LNCaP clone FGC (cell line): ENCODE measurements around the gene AGMO.

Experiments used
- DNase-seq: peaks from one replicate; pipeline ENCODE4 v3.0.0-alpha.2; 2011; ENCODE audit warnings: low read depth
- H3K4me3 ChIP-seq: 2 replicates; pipeline ENCODE4 v1.5.1; 2011; ENCODE audit warnings: mild to moderate bottlenecking, low read depth, low read length, control low read depth
- CTCF ChIP-seq: IDR thresholded peaks from 2 replicates; pipeline ENCODE4 v1.5.1; 2012; ENCODE audit warnings: mild to moderate bottlenecking; ENCODE audit not compliant: control insufficient read depth, insufficient read depth; ENCODE audit errors: extremely low read depth

AGMO gene

DNA sequence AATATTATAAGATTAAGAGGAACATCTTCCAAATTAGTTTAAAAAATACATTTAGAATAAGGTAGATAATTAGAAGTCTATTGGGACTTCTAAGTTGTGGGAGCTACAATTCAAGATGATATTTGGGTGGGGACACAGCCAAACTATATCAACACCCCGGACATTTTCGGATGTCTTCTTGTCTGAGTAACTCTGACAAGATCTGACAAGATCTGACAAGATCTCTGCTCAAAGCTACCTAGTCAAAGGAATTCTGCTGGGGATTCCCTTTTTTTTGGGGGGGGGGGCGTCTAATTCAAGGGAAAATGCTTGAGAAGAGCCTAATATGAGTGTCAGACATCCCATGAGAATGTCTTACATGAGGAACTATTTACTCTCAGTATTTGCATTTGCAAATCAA is 5.2 kb upstream of the AGMO start:
- DNase-seq, result no peak
- H3K4me3 ChIP-seq, result no peak overlapping the region
- no peak for TF ChIP-seq CTCF

- TF ChIP-seq CTCF, result no peak
- no peak overlapping the region for H3K4me3 ChIP-seq
- DNase-seq, result no peak
These were observed 4.7 kb upstream of the AGMO start for GRCh38 chr7:15566476-15566875.

- no peak for TF ChIP-seq CTCF
- H3K4me3 ChIP-seq, result no peak overlapping the region
- no peak for DNase-seq
These were observed 847 bp downstream of the AGMO start for GRCh38 chr7:15560968-15561367.

- TF ChIP-seq CTCF, result no peak
- DNase-seq, result no peak
- no peak overlapping the region for H3K4me3 ChIP-seq
These were observed 2.3 kb downstream of the AGMO start for GRCh38 chr7:15559416-15559928.

GRCh38 chr7:15558756-15559155 is 3.1 kb downstream of the AGMO start:
- TF ChIP-seq CTCF, result no peak
- DNase-seq, result no peak
- H3K4me3 ChIP-seq, result no peak overlapping the region

DNA sequence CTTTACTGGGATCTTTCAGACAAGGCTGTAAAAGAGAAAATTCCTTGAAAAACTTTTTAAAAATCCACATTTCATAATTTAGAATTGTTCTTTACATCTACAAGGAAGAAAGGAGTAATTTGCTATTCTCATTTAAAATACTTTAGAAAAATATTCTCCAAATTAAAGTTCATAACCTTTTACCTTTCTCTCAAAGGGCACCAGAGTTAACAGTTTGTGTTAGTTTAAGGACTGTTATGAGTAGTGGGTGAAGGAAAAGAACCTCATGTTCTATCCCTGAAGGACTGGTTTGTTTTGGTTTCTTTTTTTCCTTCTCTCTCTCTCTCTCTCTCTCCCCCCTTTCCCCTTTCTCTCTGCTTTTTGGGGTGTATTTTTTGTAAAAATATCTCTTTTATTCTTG is 4.1 kb downstream of the AGMO start:
- no peak for TF ChIP-seq CTCF
- DNase-seq, result no peak
- H3K4me3 ChIP-seq, result no peak overlapping the region

DNA sequence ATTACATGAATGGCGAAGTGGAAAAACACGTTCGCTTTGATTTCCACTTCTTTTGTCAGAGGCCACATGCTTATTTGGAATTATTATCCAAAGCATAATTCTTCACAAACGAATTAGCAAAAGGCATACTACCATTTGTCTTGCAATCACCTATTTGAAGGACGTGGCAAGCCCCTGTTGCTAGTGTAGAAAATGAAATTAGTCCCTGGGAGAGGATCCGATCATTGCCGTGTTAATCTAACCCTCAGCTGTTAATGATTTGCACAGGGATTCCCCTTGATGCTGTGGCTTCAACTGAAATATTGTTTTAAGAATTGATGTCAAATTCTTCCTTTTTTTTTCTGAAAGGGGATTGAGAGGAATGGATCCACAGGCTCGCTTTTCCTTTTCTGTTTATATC is 4.6 kb downstream of the AGMO start:
- H3K4me3 ChIP-seq, result no peak overlapping the region
- TF ChIP-seq CTCF, result no peak
- no peak for DNase-seq
